ENCODE data around the gene LARGE2. TPM values are rescaled to one million over a fixed set of nuclear protein-coding genes. Genes with fewer than 3 reads are reported as not detected.
"Not testable (repeated sequence)": the region's sequence is repeated elsewhere in the genome, so short reads cannot be mapped to it uniquely, and the experiment has no call there.

Gene LARGE2
- total RNA-seq, 2 experiments from 2014 or later, result 0.60 to 1.3 TPM

DNA sequence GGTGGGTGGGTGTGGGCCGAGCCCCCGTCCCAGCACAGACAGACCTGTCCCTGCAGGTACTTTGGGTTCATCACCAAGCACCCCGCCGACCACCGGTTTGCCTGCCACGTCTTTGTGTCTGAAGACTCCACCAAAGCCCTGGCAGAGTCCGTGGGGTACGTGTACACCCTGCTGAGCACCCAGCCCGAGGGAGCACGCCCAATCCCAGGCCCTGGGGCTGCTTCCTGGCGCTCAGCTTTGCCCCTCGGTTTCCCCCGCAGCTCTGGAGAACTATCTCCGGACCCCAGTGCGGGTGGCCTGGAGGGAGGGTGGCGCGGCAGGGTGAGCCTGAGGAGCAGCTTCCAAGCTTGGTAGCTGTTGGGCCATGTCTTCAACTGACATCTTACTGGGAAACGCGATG lies 17.4 kb upstream of the LARGE2 start:
- no peak for DNase-seq (ENCODE audit: low spot score)
- no peaks in the 10 kb centered on the region for H3K9me2 ChIP-seq (ENCODE audit: insufficient read depth, low read length)
- H3K4me1 ChIP-seq (ENCODE audit: insufficient read depth, low read length, poor library complexity, severe bottlenecking), result no peaks in the 10 kb centered on the region
- CTCF ChIA-PET (ENCODE audit: unreplicated experiment), result no interaction called here
- H3K79me2 ChIP-seq (ENCODE audit: insufficient read depth, low read depth, low read length), result no peaks in the 10 kb centered on the region
- peaks cover 8% of the 10 kb centered on the region; the same call in 1 of the 2 replicates for H3K36me3 ChIP-seq (ENCODE audit: insufficient read depth, low read length)
- TF ChIP-seq, protein P1, sequence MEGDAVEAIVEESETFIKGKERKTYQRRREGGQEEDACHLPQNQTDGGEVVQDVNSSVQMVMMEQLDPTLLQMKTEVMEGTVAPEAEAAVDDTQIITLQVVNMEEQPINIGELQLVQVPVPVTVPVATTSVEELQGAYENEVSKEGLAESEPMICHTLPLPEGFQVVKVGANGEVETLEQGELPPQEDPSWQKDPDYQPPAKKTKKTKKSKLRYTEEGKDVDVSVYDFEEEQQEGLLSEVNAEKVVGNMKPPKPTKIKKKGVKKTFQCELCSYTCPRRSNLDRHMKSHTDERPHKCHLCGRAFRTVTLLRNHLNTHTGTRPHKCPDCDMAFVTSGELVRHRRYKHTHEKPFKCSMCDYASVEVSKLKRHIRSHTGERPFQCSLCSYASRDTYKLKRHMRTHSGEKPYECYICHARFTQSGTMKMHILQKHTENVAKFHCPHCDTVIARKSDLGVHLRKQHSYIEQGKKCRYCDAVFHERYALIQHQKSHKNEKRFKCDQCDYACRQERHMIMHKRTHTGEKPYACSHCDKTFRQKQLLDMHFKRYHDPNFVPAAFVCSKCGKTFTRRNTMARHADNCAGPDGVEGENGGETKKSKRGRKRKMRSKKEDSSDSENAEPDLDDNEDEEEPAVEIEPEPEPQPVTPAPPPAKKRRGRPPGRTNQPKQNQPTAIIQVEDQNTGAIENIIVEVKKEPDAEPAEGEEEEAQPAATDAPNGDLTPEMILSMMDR (conservative IDR thresholded peaks at IDR 0.05; ENCODE audit: low read length), result no peak
- TF ChIP-seq EZH2phosphoT487 (IDR thresholded peaks at IDR 0.05; ENCODE audit: borderline replicate concordance, low read depth, low read length), result no peak
- H2AFZ ChIP-seq (ENCODE audit: low read length), result no peak overlapping the region
- H3K4me2 ChIP-seq (ENCODE audit: low read length), result no peak overlapping the region
- POLR2A ChIA-PET, result no interaction called here
- no TSS peak for BruUV-seq (replicated peaks)
- H3K27ac ChIP-seq (ENCODE audit: low read depth, low read length, poor library complexity, severe bottlenecking), result no peak overlapping the region
- no peak overlapping the region for H3K4me3 ChIP-seq (ENCODE audit: low read depth, low read length, poor library complexity, severe bottlenecking)
- no peaks in the 10 kb centered on the region for H3K9me3 ChIP-seq (ENCODE audit: low read length)
- intact Hi-C loops (cut with micrococcal nuclease; ENCODE audit: unreplicated experiment), result no loop called here
- no peaks in the 10 kb centered on the region for H4K20me1 ChIP-seq (ENCODE audit: insufficient read depth, low read length)

- H3K4me2 ChIP-seq (ENCODE audit: low read length); intact Hi-C loops (cut with micrococcal nuclease; ENCODE audit: unreplicated experiment); H2AFZ ChIP-seq (ENCODE audit: low read length); H3K9me3 ChIP-seq (ENCODE audit: low read length); BruUV-seq (replicated peaks); H3K9me2 ChIP-seq (ENCODE audit: insufficient read depth, low read length); H3K4me1 ChIP-seq (ENCODE audit: insufficient read depth, low read length, poor library complexity, severe bottlenecking); H3K79me2 ChIP-seq (ENCODE audit: insufficient read depth, low read depth, low read length); CTCF ChIA-PET (ENCODE audit: unreplicated experiment); DNase-seq (ENCODE audit: low spot score); H3K27ac ChIP-seq (ENCODE audit: low read depth, low read length, poor library complexity, severe bottlenecking); POLR2A ChIA-PET; H4K20me1 ChIP-seq (ENCODE audit: insufficient read depth, low read length); H3K4me3 ChIP-seq (ENCODE audit: low read depth, low read length, poor library complexity, severe bottlenecking): not testable (repeated sequence)
- H3K36me3 ChIP-seq (ENCODE audit: insufficient read depth, low read length), result peaks cover 11% of the 10 kb centered on the region
Observed at GRCh38 chr11:45905576-45905975, 16.9 kb upstream of the LARGE2 start.

DNA sequence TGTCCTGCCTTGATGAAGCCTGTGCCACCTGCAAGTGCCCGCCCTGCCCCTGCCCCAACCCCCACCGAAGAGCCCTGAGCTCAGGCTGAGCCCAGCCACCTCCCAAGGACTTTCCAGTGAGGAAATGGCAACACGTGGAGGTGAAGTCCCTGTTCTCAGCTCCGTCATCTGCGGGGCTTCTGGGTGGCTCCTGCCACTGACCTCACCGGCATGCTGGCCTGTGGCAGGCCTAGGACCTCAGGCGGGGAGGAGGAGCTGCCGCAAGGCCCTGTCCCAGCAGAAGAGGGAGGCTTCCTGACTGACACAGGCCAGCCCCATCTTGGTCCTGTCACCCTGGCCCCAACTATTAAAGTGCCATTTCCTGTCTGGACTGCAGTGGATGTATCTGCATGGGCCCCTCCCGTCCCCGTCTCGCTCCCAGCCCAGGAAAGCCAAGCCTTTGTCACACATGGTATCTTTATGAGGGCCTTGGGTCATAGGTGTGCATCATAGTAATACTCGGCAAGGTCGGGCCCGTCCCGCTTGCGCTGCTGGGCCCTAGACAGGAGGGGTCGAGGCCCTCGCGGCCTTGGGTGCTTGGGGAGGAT lies 16.3 kb upstream of the LARGE2 start:
- Histone ChIP-seq H3K4me3 (ENCODE audit: low read depth, low read length, poor library complexity, severe bottlenecking) (no peak overlapping the region), H2AFZ (ENCODE audit: low read length) (no peak overlapping the region), H3K27ac (ENCODE audit: low read depth, low read length, poor library complexity, severe bottlenecking) (no peak overlapping the region), H3K4me2 (ENCODE audit: low read length) (no peak overlapping the region), H3K4me1 (ENCODE audit: insufficient read depth, low read length, poor library complexity, severe bottlenecking) (no peaks in the 10 kb centered on the region), H3K36me3 (ENCODE audit: insufficient read depth, low read length) (peaks cover 16% of the 10 kb centered on the region), H3K9me2 (ENCODE audit: insufficient read depth, low read length) (no peaks in the 10 kb centered on the region), H3K79me2 (ENCODE audit: insufficient read depth, low read depth, low read length) (no peaks in the 10 kb centered on the region), H4K20me1 (ENCODE audit: insufficient read depth, low read length) (no peaks in the 10 kb centered on the region), H3K9me3 (ENCODE audit: low read length) (no peaks in the 10 kb centered on the region)
- BruUV-seq (replicated peaks), result no TSS peak
- ChIA-PET POLR2A (no interaction called here), CTCF (ENCODE audit: unreplicated experiment) (interaction anchor here (0.7 kb wide), 1 partner anchor 160 kb away, joined by 3 read pairs; no protein-coding TSS in a partner anchor)
- TF ChIP-seq, protein P1 (conservative IDR thresholded peaks at IDR 0.05; ENCODE audit: low read length), result no peak
- TF ChIP-seq EZH2phosphoT487 (IDR thresholded peaks at IDR 0.05; ENCODE audit: borderline replicate concordance, low read depth, low read length), result no peak
- DNase-seq (ENCODE audit: low spot score), result no peak
- intact Hi-C loops (cut with micrococcal nuclease; ENCODE audit: unreplicated experiment), result no loop called here

Data from OCI-LY7 (cell line).